HG03521 (cell line): ENCODE results near the gene NFAM1.

Experiments
- ATAC-seq: cut with Tn5 transposase; IDR thresholded peaks from one replicate; pipeline ENCODE4 v1.9.1; 2021; ENCODE audit warnings: mild to moderate bottlenecking, moderate library complexity; ENCODE audit not compliant: unreplicated experiment

The NFAM1 gene

GRCh38 chr22:42363892-42364291 is 68.3 kb downstream of the NFAM1 start:
- ATAC-seq = no peak

- ATAC-seq = no peak
These were observed 70.7 kb downstream of the NFAM1 start for GRCh38 chr22:42361523-42361922.

- ATAC-seq = no peak
These were observed 71.9 kb downstream of the NFAM1 start for GRCh38 chr22:42360348-42360747.

GRCh38 chr22:42358643-42359558 is 73.3 kb downstream of the NFAM1 start:
- ATAC-seq = no peak

- no peak for ATAC-seq
These were observed 74.4 kb downstream of the NFAM1 start for GRCh38 chr22:42357634-42358296.

GRCh38 chr22:42357221-42357620 is 75.0 kb downstream of the NFAM1 start:
- no peak for ATAC-seq

- no peak for ATAC-seq
These were observed 75.7 kb downstream of the NFAM1 start for GRCh38 chr22:42356533-42356932.

- no peak for ATAC-seq
These were observed 78.1 kb downstream of the NFAM1 start for GRCh38 chr22:42353883-42354727.

- no peak for ATAC-seq
These were observed 81.8 kb downstream of the NFAM1 start for GRCh38 chr22:42350373-42350772.

GRCh38 chr22:42347281-42347824 is 84.8 kb downstream of the NFAM1 start:
- ATAC-seq = no peak

- no peak for ATAC-seq
These were observed 85.5 kb downstream of the NFAM1 start for GRCh38 chr22:42346722-42347121.

GRCh38 chr22:42345458-42345857 is 86.7 kb downstream of the NFAM1 start:
- ATAC-seq = no peak

GRCh38 chr22:42344361-42344905 is 87.8 kb downstream of the NFAM1 start:
- ATAC-seq = no peak

- no peak for ATAC-seq
These were observed 88.6 kb downstream of the NFAM1 start for GRCh38 chr22:42343531-42344081.

GRCh38 chr22:42343121-42343454 is 89.1 kb downstream of the NFAM1 start:
- ATAC-seq = no peak

- ATAC-seq = no peak
These were observed 89.6 kb downstream of the NFAM1 start for GRCh38 chr22:42342426-42343120.

- ATAC-seq = no peak
These were observed 90.4 kb downstream of the NFAM1 start for GRCh38 chr22:42341779-42342178.

GRCh38 chr22:42340829-42341383 is 91.3 kb downstream of the NFAM1 start:
- ATAC-seq = no peak

GRCh38 chr22:42340150-42340549 is 92.1 kb downstream of the NFAM1 start:
- no peak for ATAC-seq

GRCh38 chr22:42338479-42338878 is 93.7 kb downstream of the NFAM1 start:
- no peak for ATAC-seq
